Left ventricle myocardium inferior (tissue), 1 donor: ENCODE data around the gene MN1. TPM values are rescaled to one million over a fixed set of nuclear protein-coding genes. Genes with fewer than 3 reads are reported as not detected.
A peak's percentile ranks its signal among the peaks of the same experiment; 100 is the strongest.

Source experiments
- DNase-seq: peaks from one replicate; pipeline ENCODE4 v3.0.0-alpha.2; 2020
- H3K27ac ChIP-seq: fragments of 200-600 bp; replicated peaks from 2 replicates; pipeline ENCODE4 v1.8.0; 2021
- H3K27me3 ChIP-seq: fragments of 200-600 bp; 2 replicates; pipeline ENCODE4 v1.8.0; 2021; ENCODE audit warnings: low read depth
- H3K36me3 ChIP-seq: fragments of 200-600 bp; 2 replicates; pipeline ENCODE4 v1.8.0; 2021
- H3K4me1 ChIP-seq: fragments of 200-600 bp; 2 replicates; pipeline ENCODE4 v1.8.0; 2021
- H3K4me3 ChIP-seq: fragments of 200-600 bp; 2 replicates; pipeline ENCODE4 v1.8.0; 2021; ENCODE audit warnings: mild to moderate bottlenecking, moderate library complexity
- H3K9me3 ChIP-seq: fragments of 200-600 bp; replicated peaks from 2 replicates; pipeline ENCODE4 v1.8.0; 2021
- CTCF ChIP-seq: fragments of 200-600 bp; IDR thresholded peaks from 2 replicates; pipeline ENCODE4 v1.8.0; 2021; ENCODE audit warnings: antibody characterized with exemption, mild to moderate bottlenecking, borderline replicate concordance
- intact Hi-C: fragments of 100-400 bp; cut with micrococcal nuclease; formaldehyde crosslinking; loops from one replicate; pipeline ENCODE4 v1.11.0; 2022
- total RNA-seq: library from RNA; stranded (reverse); fragmentation: NEBNext Ultra II Directional; extraction: Animal tissue kit (Norgen Biotek cat#: 25700); gene quantifications from one replicate; pipeline ENCODE4 v1.2.1, GENCODE V29; 2021
- donor health status: DM: no; HTN: yes; CAD: no; lungs with severe emphysema.

MN1 gene
- total RNA-seq, 1 donor from 2014 or later = 7.7 TPM

GRCh38 chr22:27798511-27799014 lies 3.0 kb downstream of the MN1 start:
- Histone ChIP-seq H3K4me1 (peaks cover 89% of the 10 kb centered on the region), H3K4me3 (peak overlapping the region; percentile 92), H3K9me3 (no peaks in the 10 kb centered on the region), H3K27me3 (peaks cover 49% of the 10 kb centered on the region), H3K36me3 (peaks cover 17% of the 10 kb centered on the region), H3K27ac (peak overlapping the region; percentile 93)
- TF ChIP-seq CTCF = no peak
- intact Hi-C loops = loop anchor here (10.0 kb wide), 1 partner anchor 134 kb away; no protein-coding TSS in a partner anchor
- no peak for DNase-seq

- DNase-seq = no peak
- peaks cover 89% of the 10 kb centered on the region for H3K4me1 ChIP-seq
- H3K4me3 ChIP-seq = peak overlapping the region; percentile 92
- no peaks in the 10 kb centered on the region for H3K9me3 ChIP-seq
- peak overlapping the region; percentile 93 for H3K27ac ChIP-seq
- H3K36me3 ChIP-seq = peaks cover 17% of the 10 kb centered on the region
- peaks cover 49% of the 10 kb centered on the region for H3K27me3 ChIP-seq
- intact Hi-C loops = loop anchor here (10.0 kb wide), 1 partner anchor 133 kb away; no protein-coding TSS in a partner anchor
- TF ChIP-seq CTCF = no peak
These were observed 3.8 kb downstream of the MN1 start for GRCh38 chr22:27797520-27798391.

GRCh38 chr22:27796829-27797519 lies 4.6 kb downstream of the MN1 start:
- TF ChIP-seq CTCF = no peak
- H3K27ac ChIP-seq = peak overlapping the region; percentile 93
- H3K4me1 ChIP-seq = peaks cover 89% of the 10 kb centered on the region
- H3K9me3 ChIP-seq = no peaks in the 10 kb centered on the region
- DNase-seq = no peak
- peak overlapping the region; percentile 92 for H3K4me3 ChIP-seq
- intact Hi-C loops = loop anchor here (10.0 kb wide), 1 partner anchor 132 kb away; no protein-coding TSS in a partner anchor
- H3K36me3 ChIP-seq = peaks cover 17% of the 10 kb centered on the region
- peaks cover 49% of the 10 kb centered on the region for H3K27me3 ChIP-seq

- Histone ChIP-seq H3K27ac (peak overlapping the region; percentile 93), H3K4me1 (peaks cover 87% of the 10 kb centered on the region), H3K4me3 (peak overlapping the region; percentile 92), H3K9me3 (no peaks in the 10 kb centered on the region), H3K27me3 (peaks cover 46% of the 10 kb centered on the region), H3K36me3 (peaks cover 17% of the 10 kb centered on the region)
- DNase-seq = no peak
- intact Hi-C loops = loop anchor here (10.0 kb wide), 1 partner anchor 131 kb away; no protein-coding TSS in a partner anchor
- no peak for TF ChIP-seq CTCF
These were observed 5.6 kb downstream of the MN1 start for GRCh38 chr22:27795696-27796517.
